Placental epithelial cell (primary cell): ENCODE results near the gene HTR3B. TPM values are rescaled to one million over a fixed set of nuclear protein-coding genes. Genes with fewer than 3 reads are reported as not detected.

Source experiments
- small RNA-seq: library from RNA; depleted of rRNA; stranded (forward); fragments of <200 nt; gene quantifications from one replicate; pipeline ENCODE3, GENCODE V24; 2012
- total RNA-seq: library from RNA; depleted of rRNA; stranded (reverse); fragments of >200 nt; gene quantifications from 2 replicates; pipeline ENCODE4 v1.2.3, GENCODE V29; 2012

HTR3B gene, protein sequence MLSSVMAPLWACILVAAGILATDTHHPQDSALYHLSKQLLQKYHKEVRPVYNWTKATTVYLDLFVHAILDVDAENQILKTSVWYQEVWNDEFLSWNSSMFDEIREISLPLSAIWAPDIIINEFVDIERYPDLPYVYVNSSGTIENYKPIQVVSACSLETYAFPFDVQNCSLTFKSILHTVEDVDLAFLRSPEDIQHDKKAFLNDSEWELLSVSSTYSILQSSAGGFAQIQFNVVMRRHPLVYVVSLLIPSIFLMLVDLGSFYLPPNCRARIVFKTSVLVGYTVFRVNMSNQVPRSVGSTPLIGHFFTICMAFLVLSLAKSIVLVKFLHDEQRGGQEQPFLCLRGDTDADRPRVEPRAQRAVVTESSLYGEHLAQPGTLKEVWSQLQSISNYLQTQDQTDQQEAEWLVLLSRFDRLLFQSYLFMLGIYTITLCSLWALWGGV
- total RNA-seq = not detected in 2 replicates

DNA sequence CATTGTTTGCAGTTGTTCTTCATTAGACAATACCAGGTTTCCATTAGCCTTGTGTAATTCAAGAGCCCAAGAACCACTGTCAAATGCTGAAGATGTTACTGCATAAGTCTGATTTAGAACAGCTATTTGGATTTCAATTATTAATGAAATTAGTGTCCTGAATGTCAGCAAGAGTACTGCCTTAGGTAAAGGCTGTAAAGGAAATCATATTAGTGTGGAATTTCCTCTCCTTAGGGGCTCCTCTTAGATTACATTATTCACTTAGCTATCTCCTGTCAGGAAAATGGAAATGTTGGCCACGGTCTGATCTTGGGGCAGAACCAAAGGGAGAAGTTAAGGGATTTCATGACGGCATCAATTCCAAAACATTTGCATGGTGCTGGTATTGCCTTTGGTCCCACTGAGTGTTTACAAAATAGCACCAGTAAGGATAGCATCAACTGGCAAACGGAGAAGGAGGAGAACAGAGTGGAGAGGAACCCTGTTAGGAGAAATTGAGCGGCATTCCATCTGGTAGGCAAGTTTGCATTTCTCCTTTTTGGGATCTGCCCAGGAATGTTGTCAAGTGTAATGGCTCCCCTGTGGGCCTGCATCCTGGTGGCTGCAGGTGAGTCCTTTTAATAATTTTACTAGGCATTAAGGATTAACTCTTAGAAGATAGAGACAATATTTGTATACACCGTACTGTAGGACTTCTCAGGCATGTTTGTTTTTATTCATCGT, at the start of gene HTR3B:
HTR3B (plus strand) TSS at position 418 of the 723 bp plus-strand sequence; CDS start at position 556, 138 bp downstream.

DNA sequence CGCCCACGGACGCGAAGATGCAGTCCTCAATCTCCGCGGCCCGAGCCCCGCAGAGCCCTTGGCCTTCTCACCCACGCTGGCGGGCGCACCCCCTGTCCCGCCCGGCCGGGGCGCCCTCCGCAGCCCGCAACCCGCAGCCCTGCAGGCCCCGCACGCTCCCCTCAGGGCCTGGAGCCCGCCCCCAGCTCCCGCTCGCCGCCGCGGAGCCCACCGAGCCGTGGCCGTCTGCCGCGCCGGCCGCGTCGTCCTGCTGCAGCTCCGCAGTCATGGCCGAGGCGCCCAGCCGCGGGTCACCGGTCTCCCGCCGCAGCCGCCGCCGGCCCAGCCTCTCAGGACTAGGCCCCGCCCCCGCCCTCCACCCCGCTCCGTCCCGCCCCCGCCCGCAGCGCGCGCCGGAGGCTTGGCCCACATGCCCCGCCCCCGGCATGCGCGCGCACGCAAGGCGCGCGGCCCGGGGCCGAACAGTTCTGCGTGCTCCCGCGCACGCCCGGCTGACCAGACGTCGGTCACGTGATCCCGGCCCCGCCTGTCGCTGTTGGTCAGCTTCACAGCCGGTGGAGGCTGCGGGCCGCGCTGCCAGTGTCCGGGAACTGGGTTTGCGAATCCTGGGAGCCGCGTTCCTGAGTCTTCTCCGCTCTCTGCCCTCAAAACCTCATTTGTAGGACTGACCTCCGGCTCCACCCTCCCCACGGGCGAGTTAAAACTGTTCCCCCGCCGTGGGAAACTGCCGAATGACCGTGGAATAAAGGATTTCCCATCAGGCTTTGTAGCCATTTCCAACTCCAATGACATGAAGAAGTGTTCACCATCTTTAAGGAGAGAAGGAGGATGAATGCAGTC, 29.1 kb upstream of the HTR3B start, which contains the start of gene USP28:
USP28 (minus strand) TSS at position 339 of the 840 bp plus-strand sequence; CDS start at position 268, 71 bp downstream.

DNA sequence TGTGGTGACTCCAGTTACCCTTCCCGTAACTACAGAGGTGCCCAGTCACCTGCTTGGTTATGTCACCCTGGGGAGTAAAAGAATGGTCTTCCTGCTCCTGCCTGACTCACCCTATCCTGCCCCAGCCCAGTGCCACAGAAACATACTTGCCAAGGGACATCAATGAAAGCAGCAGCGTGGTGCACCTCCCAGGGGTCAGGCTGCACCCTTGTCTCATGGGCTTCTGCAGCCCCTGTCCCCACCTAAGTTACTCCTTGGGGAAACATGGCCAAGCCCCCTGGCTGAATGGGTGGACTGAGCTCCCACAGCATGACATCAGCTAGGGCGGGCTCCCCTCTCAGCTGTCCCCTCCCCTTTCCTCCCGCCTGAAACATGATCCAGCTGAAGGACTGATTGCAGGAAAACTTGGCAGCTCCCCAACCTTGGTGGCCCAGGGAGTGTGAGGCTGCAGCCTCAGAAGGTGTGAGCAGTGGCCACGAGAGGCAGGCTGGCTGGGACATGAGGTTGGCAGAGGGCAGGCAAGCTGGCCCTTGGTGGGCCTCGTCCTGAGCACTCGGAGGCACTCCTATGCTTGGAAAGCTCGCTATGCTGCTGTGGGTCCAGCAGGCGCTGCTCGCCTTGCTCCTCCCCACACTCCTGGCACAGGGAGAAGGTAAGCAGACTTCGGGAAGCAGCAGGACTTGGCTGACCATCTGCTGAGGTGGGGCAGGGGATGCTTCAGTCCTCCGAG, 70.3 kb downstream of the HTR3B start, which contains the start of gene HTR3A:
HTR3A (plus strand) TSS at position 368 of the 730 bp plus-strand sequence; CDS start at position 586, 218 bp downstream.

Small RNA genes within 50 kb of the gene (small RNA-seq; reads per million reads assigned to genes)
- not detected for gene RNU6-1107P

Other genes with a start within 250 kb of the HTR3B start
- 0.39 and 0.65 TPM in 2 replicates for gene TMPRSS5, start 198.5 kb upstream of the HTR3B start, total RNA-seq
- gene ZW10, start 131.1 kb upstream of the HTR3B start, total RNA-seq = 15.3 and 23.7 TPM in 2 replicates
- not detected in 2 replicates for gene CLDN25, start 125.0 kb upstream of the HTR3B start, total RNA-seq
- gene USP28, start 29.2 kb upstream of the HTR3B start, total RNA-seq = 17.3 and 31.4 TPM in 2 replicates
- gene HTR3A, start 70.3 kb downstream of the HTR3B start, total RNA-seq = not detected in 2 replicates
- gene ZBTB16, start 154.9 kb downstream of the HTR3B start, total RNA-seq = 90.4 and 137 TPM in 2 replicates